PFSK-1 (cell line): ENCODE data around the gene BEND7.

Experiments used
- POLR2AphosphoS5 ChIP-seq: IDR thresholded peaks from 2 replicates; pipeline ENCODE4 v1.6.1; 2012; ENCODE audit warnings: low read depth, mild to moderate bottlenecking, control low read depth, low read length, moderate library complexity
- TF ChIP-seq, protein P1 (sequence below), 2 experiments: IDR thresholded peaks; 2 replicates each; pipeline versions ENCODE4 v1.6.1 to v1.8.0; 2011 to 2012; ENCODE audit warnings: low read depth in 2 of 2, low read length in 2 of 2, control low read depth in 1 of 2, inconsistent platforms in 1 of 2, mild to moderate bottlenecking in 1 of 2, moderate library complexity in 1 of 2; ENCODE audit not compliant: insufficient read depth in 1 of 2

- no peak for TF ChIP-seq POLR2AphosphoS5
- TF ChIP-seq, protein P1, sequence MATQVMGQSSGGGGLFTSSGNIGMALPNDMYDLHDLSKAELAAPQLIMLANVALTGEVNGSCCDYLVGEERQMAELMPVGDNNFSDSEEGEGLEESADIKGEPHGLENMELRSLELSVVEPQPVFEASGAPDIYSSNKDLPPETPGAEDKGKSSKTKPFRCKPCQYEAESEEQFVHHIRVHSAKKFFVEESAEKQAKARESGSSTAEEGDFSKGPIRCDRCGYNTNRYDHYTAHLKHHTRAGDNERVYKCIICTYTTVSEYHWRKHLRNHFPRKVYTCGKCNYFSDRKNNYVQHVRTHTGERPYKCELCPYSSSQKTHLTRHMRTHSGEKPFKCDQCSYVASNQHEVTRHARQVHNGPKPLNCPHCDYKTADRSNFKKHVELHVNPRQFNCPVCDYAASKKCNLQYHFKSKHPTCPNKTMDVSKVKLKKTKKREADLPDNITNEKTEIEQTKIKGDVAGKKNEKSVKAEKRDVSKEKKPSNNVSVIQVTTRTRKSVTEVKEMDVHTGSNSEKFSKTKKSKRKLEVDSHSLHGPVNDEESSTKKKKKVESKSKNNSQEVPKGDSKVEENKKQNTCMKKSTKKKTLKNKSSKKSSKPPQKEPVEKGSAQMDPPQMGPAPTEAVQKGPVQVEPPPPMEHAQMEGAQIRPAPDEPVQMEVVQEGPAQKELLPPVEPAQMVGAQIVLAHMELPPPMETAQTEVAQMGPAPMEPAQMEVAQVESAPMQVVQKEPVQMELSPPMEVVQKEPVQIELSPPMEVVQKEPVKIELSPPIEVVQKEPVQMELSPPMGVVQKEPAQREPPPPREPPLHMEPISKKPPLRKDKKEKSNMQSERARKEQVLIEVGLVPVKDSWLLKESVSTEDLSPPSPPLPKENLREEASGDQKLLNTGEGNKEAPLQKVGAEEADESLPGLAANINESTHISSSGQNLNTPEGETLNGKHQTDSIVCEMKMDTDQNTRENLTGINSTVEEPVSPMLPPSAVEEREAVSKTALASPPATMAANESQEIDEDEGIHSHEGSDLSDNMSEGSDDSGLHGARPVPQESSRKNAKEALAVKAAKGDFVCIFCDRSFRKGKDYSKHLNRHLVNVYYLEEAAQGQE (IDR thresholded peaks at IDR 0.05; ENCODE audit: insufficient read depth in 1 of 2, low read depth in 2 of 2, low read length in 2 of 2) = no peak
Measured at GRCh38 chr10:13529714-13529973, 830 bp upstream of the BEND7 start.
